Activated CD4-positive, alpha-beta T cell treated with anti-CD3 and anti-CD28 coated beads for 48 hours (primary cell): Measurements from ENCODE around the gene PLPP2.

Experiments used
- DNase-seq: peaks from one replicate; pipeline ENCODE4 v3.0.0-alpha.2; 2020

Gene PLPP2

GRCh38 chr19:291006-291521 lies at the start of gene PLPP2:
PLPP2 (minus strand) TSS chr19:291403; CDS start chr19:291336, 67 bp downstream.
- DNase-seq, result no peak

- no peak for DNase-seq
Measured at GRCh38 chr19:340620-341385, 49.6 kb upstream of the PLPP2 start.

GRCh38 chr19:339262-339887 lies 48.2 kb upstream of the PLPP2 start:
- no peak for DNase-seq

GRCh38 chr19:338421-338820 lies 47.2 kb upstream of the PLPP2 start:
- DNase-seq, result no peak

- DNase-seq, result no peak
Measured at GRCh38 chr19:336067-336614, 44.9 kb upstream of the PLPP2 start.

GRCh38 chr19:335486-336066 lies 44.4 kb upstream of the PLPP2 start:
- no peak for DNase-seq

- DNase-seq, result no peak
Measured at GRCh38 chr19:335072-335471, 43.9 kb upstream of the PLPP2 start.

GRCh38 chr19:334296-335071 lies 43.3 kb upstream of the PLPP2 start:
- no peak for DNase-seq

GRCh38 chr19:330503-330902 lies 39.3 kb upstream of the PLPP2 start:
- DNase-seq, result no peak

GRCh38 chr19:329876-330275 lies 38.7 kb upstream of the PLPP2 start:
- DNase-seq, result no peak

GRCh38 chr19:328025-328505 lies 36.9 kb upstream of the PLPP2 start:
- no peak for DNase-seq

- no peak for DNase-seq
Measured at GRCh38 chr19:327291-328024, 36.3 kb upstream of the PLPP2 start.

- no peak for DNase-seq
Measured at GRCh38 chr19:326871-327270, 35.7 kb upstream of the PLPP2 start.

- no peak for DNase-seq
Measured at GRCh38 chr19:325937-326565, 34.8 kb upstream of the PLPP2 start.

- DNase-seq, result no peak
Measured at GRCh38 chr19:325173-325936, 34.2 kb upstream of the PLPP2 start.

- no peak for DNase-seq
Measured at GRCh38 chr19:324716-325115, 33.5 kb upstream of the PLPP2 start.

GRCh38 chr19:322616-323015 lies 31.4 kb upstream of the PLPP2 start:
- DNase-seq, result no peak

GRCh38 chr19:318509-318774 lies 27.2 kb upstream of the PLPP2 start:
- DNase-seq, result no peak

GRCh38 chr19:317710-318508 lies 26.7 kb upstream of the PLPP2 start:
- DNase-seq, result no peak

GRCh38 chr19:315811-316210 lies 24.6 kb upstream of the PLPP2 start:
- no peak for DNase-seq
